H9 (cell line): ENCODE results near the gene BCAS3. TPM values are rescaled to one million over a fixed set of nuclear protein-coding genes. Genes with fewer than 3 reads are reported as not detected.

Source experiments
- DNase-seq: peaks from one replicate; pipeline ENCODE4 v3.0.0-alpha.2; 2017
- H2AFZ ChIP-seq: one replicate; pipeline ENCODE4 v1.6.1; 2013; ENCODE audit warnings: mild to moderate bottlenecking, low read length, control low read depth, moderate library complexity
- H2AK5ac ChIP-seq: 2 replicates; pipeline ENCODE4 v1.6.1; 2013; ENCODE audit warnings: low read length, control low read depth, mixed read lengths; ENCODE audit not compliant: insufficient read length
- H2BK120ac ChIP-seq: one replicate; pipeline ENCODE4 v1.6.1; 2013; ENCODE audit warnings: low read depth, mild to moderate bottlenecking, low read length, control low read depth, inconsistent platforms; ENCODE audit not compliant: poor library complexity, severe bottlenecking
- H2BK12ac ChIP-seq: 2 replicates; pipeline ENCODE4 v1.6.1; 2013; ENCODE audit warnings: low read length, control low read depth, mixed read lengths, low read depth; ENCODE audit not compliant: insufficient read length
- H2BK15ac ChIP-seq: 2 replicates; pipeline ENCODE4 v1.6.1; 2013; ENCODE audit warnings: low read depth, low read length, control low read depth
- H2BK20ac ChIP-seq: one replicate; pipeline ENCODE4 v1.6.1; 2013; ENCODE audit warnings: low read depth, mild to moderate bottlenecking, low read length, control low read depth, inconsistent platforms; ENCODE audit not compliant: poor library complexity, severe bottlenecking
- H2BK5ac ChIP-seq: 2 replicates; pipeline ENCODE4 v1.6.1; 2013; ENCODE audit warnings: low read length, control low read depth, mixed read lengths; ENCODE audit not compliant: insufficient read length
- H3K14ac ChIP-seq: 2 replicates; pipeline ENCODE4 v1.6.1; 2013; ENCODE audit warnings: low read length, control low read depth; ENCODE audit not compliant: insufficient read depth
- H3K18ac ChIP-seq: 2 replicates; pipeline ENCODE4 v1.6.1; 2013; ENCODE audit warnings: low read depth, mild to moderate bottlenecking, mixed read lengths, low read length, control low read depth; ENCODE audit not compliant: insufficient read length
- H3K23ac ChIP-seq: 2 replicates; pipeline ENCODE4 v1.6.1; 2013; ENCODE audit warnings: low read length, control low read depth, mixed read lengths, low read depth; ENCODE audit not compliant: insufficient read length
- H3K23me2 ChIP-seq: 2 replicates; pipeline ENCODE4 v1.6.1; 2013; ENCODE audit warnings: low read depth, mild to moderate bottlenecking, mixed read lengths, low read length, control low read depth; ENCODE audit not compliant: insufficient read length, poor library complexity, severe bottlenecking
- H3K27ac ChIP-seq: 2 replicates; pipeline ENCODE4 v1.5.1; 2013; ENCODE audit warnings: low read length, control low read depth, mixed read lengths, low read depth; ENCODE audit not compliant: insufficient read length
- H3K27me3 ChIP-seq: 2 replicates; pipeline ENCODE4 v1.6.1; 2013; ENCODE audit warnings: low read length, control low read depth, inconsistent platforms; ENCODE audit not compliant: insufficient read depth
- H3K4ac ChIP-seq: 2 replicates; pipeline ENCODE4 v1.6.1; 2013; ENCODE audit warnings: low read depth, mild to moderate bottlenecking, control low read depth, inconsistent platforms, low read length, moderate library complexity
- H3K4me1 ChIP-seq: 2 replicates; pipeline ENCODE4 v1.6.1; 2013; ENCODE audit warnings: low read length, control low read depth, inconsistent platforms; ENCODE audit not compliant: insufficient read depth
- H3K4me2 ChIP-seq: 2 replicates; pipeline ENCODE4 v1.6.1; 2013; ENCODE audit warnings: low read length, control low read depth, mixed read lengths; ENCODE audit not compliant: insufficient read length, insufficient read depth
- H3K56ac ChIP-seq: 2 replicates; pipeline ENCODE4 v1.6.1; 2013; ENCODE audit warnings: low read depth, mild to moderate bottlenecking, mixed read lengths, low read length, control low read depth; ENCODE audit not compliant: insufficient read length
- H3K79me1 ChIP-seq: 2 replicates; pipeline ENCODE4 v1.6.1; 2013; ENCODE audit warnings: low read depth, mild to moderate bottlenecking, moderate library complexity, low read length, control low read depth, inconsistent platforms; ENCODE audit not compliant: insufficient read depth, poor library complexity, severe bottlenecking
- H3K79me2 ChIP-seq: 2 replicates; pipeline ENCODE4 v1.6.1; 2013; ENCODE audit warnings: low read length, control low read depth, inconsistent platforms; ENCODE audit not compliant: insufficient read depth
- H3K9ac ChIP-seq: 2 replicates; pipeline ENCODE4 v1.6.1; 2013; ENCODE audit warnings: low read length, control low read depth, mixed read lengths; ENCODE audit not compliant: insufficient read length; ENCODE audit errors: extremely low read depth
- H3K9me3 ChIP-seq: one replicate; pipeline ENCODE4 v1.6.1; 2013; ENCODE audit warnings: low read depth, low read length, inconsistent platforms; ENCODE audit not compliant: control insufficient read depth
- H3T11ph ChIP-seq: one replicate; pipeline ENCODE4 v1.6.1; 2013; ENCODE audit warnings: mild to moderate bottlenecking, low read length, control low read depth, inconsistent platforms
- H4K20me1 ChIP-seq: one replicate; pipeline ENCODE4 v1.6.1; 2013; ENCODE audit not compliant: control insufficient read depth, insufficient read length, insufficient read depth
- H4K5ac ChIP-seq: 2 replicates; pipeline ENCODE4 v1.6.1; 2013; ENCODE audit warnings: low read depth, mild to moderate bottlenecking, mixed read lengths, low read length, control low read depth; ENCODE audit not compliant: insufficient read length
- H4K8ac ChIP-seq: replicated peaks from 2 replicates; pipeline ENCODE4 v1.6.1; 2013; ENCODE audit warnings: low read length, control low read depth, mixed read lengths, low read depth; ENCODE audit not compliant: insufficient read length
- H4K91ac ChIP-seq: 2 replicates; pipeline ENCODE4 v1.6.1; 2013; ENCODE audit warnings: low read depth, mild to moderate bottlenecking, moderate library complexity, mixed read lengths, low read length, control low read depth; ENCODE audit not compliant: insufficient read length
- H3K27ac Mint-ChIP-seq, 3 experiments: 2 replicates in 2 of 3; 3 replicates in 1 of 3; pipeline ENCODE4 v1.8.0; 2020 to 2021; ENCODE audit warnings: mixed read lengths in 3 of 3, mild to moderate bottlenecking in 1 of 3, moderate library complexity in 1 of 3
- H3K27me3 Mint-ChIP-seq: 2 replicates; pipeline ENCODE4 v1.8.0; 2021; ENCODE audit warnings: low read depth, mild to moderate bottlenecking, moderate library complexity, mixed read lengths
- H3K36me3 Mint-ChIP-seq, 3 experiments: 2 replicates in 2 of 3; 3 replicates in 1 of 3; pipeline ENCODE4 v1.8.0; 2020 to 2021; ENCODE audit warnings: low read depth in 3 of 3, mixed read lengths in 3 of 3; ENCODE audit not compliant: insufficient read depth in 1 of 3
- H3K4me1 Mint-ChIP-seq, 2 experiments: 2 replicates each; pipeline ENCODE4 v1.8.0; 2020; ENCODE audit warnings: mixed read lengths in 2 of 2
- H3K4me3 Mint-ChIP-seq, 2 experiments: 2 replicates in 1 of 2; 3 replicates in 1 of 2; pipeline ENCODE4 v1.8.0; 2020 to 2021; ENCODE audit warnings: mild to moderate bottlenecking in 2 of 2, mixed read lengths in 2 of 2, moderate library complexity in 1 of 2
- H3K9me3 Mint-ChIP-seq, 2 experiments: 2 replicates in 1 of 2; 3 replicates in 1 of 2; pipeline ENCODE4 v1.8.0; 2020; ENCODE audit warnings: mild to moderate bottlenecking in 2 of 2, mixed read lengths in 2 of 2, moderate library complexity in 1 of 2
- CTCF ChIP-seq: fragments of 200-600 bp; sonication (generic); conservative IDR thresholded peaks from 3 replicates; pipeline ENCODE4 v1.8.0; 2021; ENCODE audit warnings: antibody characterized with exemption, mild to moderate bottlenecking
- WGBS: extraction: QIAGEN DNeasy Blood & Tissue Kit; methylation state at CpG from one replicate; pipeline ENCODE4 v1.1.7; 2013; ENCODE audit warnings: missing lambda C conversion rate, low lambda C conversion rate, mixed read lengths; ENCODE audit not compliant: insufficient read length; ENCODE audit errors: extremely low coverage; 5-methylcytosine and 5-hydroxymethylcytosine counted together
- total RNA-seq: library from RNA; stranded (reverse); gene quantifications from 2 replicates; pipeline ENCODE4 v1.2.1, GENCODE V29; 2021

The BCAS3 gene
- total RNA-seq, 1 experiment from 2014 or later: 22.4 TPM

DNA sequence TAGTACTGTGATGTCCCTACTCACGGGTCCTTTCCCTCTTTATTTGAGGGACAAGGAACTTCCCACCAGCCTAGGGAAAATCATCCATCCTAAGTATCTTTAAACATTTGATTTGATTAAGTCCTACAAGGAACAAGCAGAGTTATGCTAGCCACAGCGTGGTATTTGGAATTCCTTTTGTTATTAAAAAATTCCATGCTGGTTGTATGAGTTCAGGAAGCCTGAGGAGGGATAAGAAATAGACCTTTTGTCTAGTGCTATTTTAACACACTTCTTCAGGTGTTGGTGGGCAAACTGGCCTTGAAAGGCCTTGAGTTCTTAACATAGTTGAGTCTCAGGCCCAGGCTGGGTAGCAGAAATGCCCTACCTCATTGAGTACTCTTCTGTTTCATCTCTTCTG lies 616.6 kb downstream of the BCAS3 start:
- H3K27ac ChIP-seq: no peak overlapping the region
- peaks cover 2% of the 10 kb centered on the region; the same call in 1 of the 2 replicates for H3K4me1 ChIP-seq
- no peak overlapping the region for H2BK120ac ChIP-seq
- no peak overlapping the region for H3T11ph ChIP-seq
- Mint-ChIP-seq H3K27ac (no peak overlapping the region), H3K36me3 (no peaks in the 10 kb centered on the region), H3K4me3 (no peak overlapping the region), H3K27me3 (no peaks in the 10 kb centered on the region; the same call in 1 of the 2 replicates), H3K4me1 (peaks cover 13 to 14% of the 10 kb centered on the region in 2 experiments), H3K9me3 (no peaks in the 10 kb centered on the region)
- no peaks in the 10 kb centered on the region for H3K27me3 ChIP-seq
- no CpG with 5 or more reads among the region's 2 CpGs for WGBS
- H4K5ac ChIP-seq: no peak overlapping the region
- no peak for DNase-seq
- no peak overlapping the region for H2BK5ac ChIP-seq
- no peak overlapping the region for H2AK5ac ChIP-seq
- H3K18ac ChIP-seq: no peak overlapping the region
- H3K4ac ChIP-seq: no peak overlapping the region
- no peak overlapping the region for H3K9ac ChIP-seq
- H4K20me1 ChIP-seq: no peaks in the 10 kb centered on the region
- H2BK12ac ChIP-seq: no peak overlapping the region
- no peak for TF ChIP-seq CTCF
- H3K9me3 ChIP-seq: no peaks in the 10 kb centered on the region
- no peaks in the 10 kb centered on the region for H3K79me1 ChIP-seq
- no peak overlapping the region for H3K23ac ChIP-seq
- no peak overlapping the region for H2BK20ac ChIP-seq
- no peak overlapping the region for H2AFZ ChIP-seq
- H3K4me2 ChIP-seq: no peak overlapping the region
- no peak overlapping the region for H3K14ac ChIP-seq
- H4K91ac ChIP-seq: no peak overlapping the region
- no peak overlapping the region for H4K8ac ChIP-seq
- H3K56ac ChIP-seq: no peak overlapping the region
- no peaks in the 10 kb centered on the region for H3K79me2 ChIP-seq
- no peaks in the 10 kb centered on the region for H3K23me2 ChIP-seq
- no peak overlapping the region for H2BK15ac ChIP-seq
